NCI-H187 treated with DMSO at 0.1 percent for 48 hours (cell line): ENCODE data around the gene THPO.

Experiments used
- DNase-seq: peaks from one replicate; lab custom pipeline; 2025; lab: John Stamatoyannopoulos, UW

The THPO gene

GRCh38 chr3:184362668-184363546, 15.1 kb downstream of the THPO start:
- DNase-seq, result peak; percentile 80

- no peak for DNase-seq
Measured at GRCh38 chr3:184361932-184362667, 15.9 kb downstream of the THPO start.

GRCh38 chr3:184361532-184361931, 16.5 kb downstream of the THPO start, which contains the start of the genes CLCN2 and POLR2H:
CLCN2 (minus strand) TSS chr3:184361605; CDS start chr3:184361479, 126 bp downstream.
POLR2H (plus strand) TSS chr3:184361710; CDS start chr3:184363493, 1,783 bp downstream.
- no peak for DNase-seq

GRCh38 chr3:184360929-184361531, 17.0 kb downstream of the THPO start:
- DNase-seq, result no peak

GRCh38 chr3:184360070-184360928, 17.7 kb downstream of the THPO start:
- DNase-seq, result no peak

GRCh38 chr3:184359610-184360009, 18.4 kb downstream of the THPO start:
- DNase-seq, result no peak

- no peak for DNase-seq
Measured at GRCh38 chr3:184358921-184359350, 19.1 kb downstream of the THPO start.

GRCh38 chr3:184358124-184358767, 19.8 kb downstream of the THPO start:
- no peak for DNase-seq

- DNase-seq, result no peak
Measured at GRCh38 chr3:184357248-184358123, 20.5 kb downstream of the THPO start.

GRCh38 chr3:184355261-184356040, 22.6 kb downstream of the THPO start:
- no peak for DNase-seq

- DNase-seq, result no peak
Measured at GRCh38 chr3:184354754-184355153, 23.3 kb downstream of the THPO start.

GRCh38 chr3:184354121-184354728, 23.8 kb downstream of the THPO start:
- DNase-seq, result no peak

- no peak for DNase-seq
Measured at GRCh38 chr3:184353546-184353941, 24.5 kb downstream of the THPO start.

- DNase-seq, result no peak
Measured at GRCh38 chr3:184352897-184353545, 25.0 kb downstream of the THPO start.

- no peak for DNase-seq
Measured at GRCh38 chr3:184352149-184352785, 25.7 kb downstream of the THPO start.

- no peak for DNase-seq
Measured at GRCh38 chr3:184351511-184352148, 26.4 kb downstream of the THPO start.

GRCh38 chr3:184350618-184351017, 27.4 kb downstream of the THPO start:
- DNase-seq, result no peak
